Measurements from ENCODE around the gene DOHH. TPM values are rescaled to one million over a fixed set of nuclear protein-coding genes. Genes with fewer than 3 reads are reported as not detected.

The DOHH gene
- total RNA-seq, 2 experiments from 2014 or later = 9.2 to 12.6 TPM

DNA sequence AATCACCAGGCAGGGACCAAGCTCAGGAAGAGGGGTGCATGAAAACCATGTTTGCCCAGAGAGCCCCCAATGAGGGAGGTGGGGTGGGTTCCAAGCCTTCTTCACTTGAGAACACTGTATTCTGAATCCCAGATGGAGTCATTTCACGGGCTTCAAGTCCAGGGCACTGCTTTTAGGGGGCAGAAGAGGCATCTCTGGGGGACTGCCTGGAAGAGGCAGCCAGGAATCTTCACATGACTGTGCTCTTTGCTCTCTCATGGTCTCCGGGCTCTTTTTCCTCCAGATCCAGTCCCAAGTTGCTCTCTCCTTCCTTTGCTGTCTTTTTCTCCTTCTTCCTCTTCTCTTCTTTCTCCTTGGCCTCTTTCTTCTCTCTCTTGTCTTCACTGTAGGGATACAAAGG lies 25.9 kb downstream of the DOHH start:
- CTCF ChIA-PET = interaction anchor here (0.6 kb wide), 1 partner anchor 10 kb away, joined by 3 read pairs; no protein-coding TSS in a partner anchor
- no peaks in the 10 kb centered on the region for H3K36me3 Mint-ChIP-seq (ENCODE audit: low read depth)
- H3K27me3 Mint-ChIP-seq = peaks cover 5% of the 10 kb centered on the region

DNA sequence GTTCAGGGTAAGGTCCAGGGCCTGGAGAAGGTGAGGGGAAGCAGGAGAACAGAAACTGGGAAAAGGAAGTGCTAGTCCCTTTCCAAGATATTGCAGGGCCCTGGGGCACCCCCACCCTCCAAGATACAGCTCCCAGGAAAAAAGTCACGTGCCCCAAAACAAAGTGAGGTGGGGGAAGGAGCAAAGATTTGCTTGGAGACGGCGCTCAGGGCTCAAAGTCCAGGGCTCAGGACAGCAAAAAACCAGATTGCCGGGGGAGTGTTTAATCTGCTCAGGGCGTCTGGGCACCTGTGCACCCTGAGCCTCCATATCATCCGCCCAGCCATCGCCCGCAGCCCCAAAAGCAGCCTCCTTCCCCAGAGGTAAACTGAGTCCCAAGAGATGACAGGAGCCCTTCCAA lies 26.5 kb downstream of the DOHH start:
- Mint-ChIP-seq H3K27me3 (peaks cover 5% of the 10 kb centered on the region), H3K9me3 (no peaks in the 10 kb centered on the region), H3K36me3 (ENCODE audit: low read depth) (no peaks in the 10 kb centered on the region), H3K4me3 (no peak overlapping the region), H3K4me1 (peaks cover 10% of the 10 kb centered on the region), H3K27ac (no peak overlapping the region)
- DNase-seq = no peak
- ChIA-PET POLR2A (no interaction called here), CTCF (interaction anchor here (1.6 kb wide), 1 partner anchor 144 kb away, joined by 4 read pairs; no protein-coding TSS in a partner anchor)

More for the DNA sequence above, 25.9 kb downstream of the DOHH start:
- Mint-ChIP-seq H3K4me1 (peaks cover 13% of the 10 kb centered on the region), H3K9me3 (no peaks in the 10 kb centered on the region), H3K27ac (no peak overlapping the region), H3K4me3 (no peak overlapping the region)
- POLR2A ChIA-PET = no interaction called here
- no peak for DNase-seq

DNA sequence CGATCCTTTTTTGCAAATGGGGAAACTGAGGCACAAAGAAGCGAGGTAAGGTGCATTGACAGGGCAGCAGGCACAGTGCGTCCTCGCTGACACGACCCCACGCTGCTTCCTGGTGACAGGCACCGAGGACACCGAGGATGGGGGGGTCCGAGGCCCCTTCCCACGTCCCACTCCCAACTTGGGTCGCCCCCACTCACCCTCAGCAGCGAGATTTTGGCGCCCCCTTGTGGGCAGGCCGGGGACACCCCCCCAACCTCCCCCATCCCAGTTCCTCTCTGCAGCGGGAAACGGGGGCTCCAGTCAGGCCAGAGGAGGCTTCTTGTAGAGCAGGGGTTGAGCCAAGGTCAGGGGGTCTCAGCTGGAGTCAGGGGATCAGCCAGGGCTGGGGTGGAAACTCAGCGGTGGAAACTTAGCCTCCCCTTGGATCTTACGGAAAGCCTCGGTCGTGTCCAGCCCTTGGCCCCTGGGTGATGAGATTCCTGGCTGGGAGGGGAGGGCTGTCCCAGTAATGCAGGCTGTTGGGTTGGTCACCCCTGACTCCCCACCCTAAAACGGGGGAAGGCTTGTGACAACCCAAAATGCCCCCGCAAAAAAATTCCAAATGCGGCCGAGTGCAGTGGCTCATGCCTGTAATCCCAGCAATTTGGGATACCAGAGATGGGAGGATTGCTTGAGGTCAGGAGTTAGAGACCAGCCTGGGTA lies 28.4 kb downstream of the DOHH start:
- Mint-ChIP-seq H3K27me3 (no peaks in the 10 kb centered on the region), H3K9me3 (peaks cover 2% of the 10 kb centered on the region), H3K4me1 (no peaks in the 10 kb centered on the region), H3K27ac (no peak overlapping the region), H3K4me3 (no peak overlapping the region), H3K36me3 (ENCODE audit: low read depth) (no peaks in the 10 kb centered on the region)
- ChIA-PET POLR2A (interaction anchor here (0.6 kb wide), 1 partner anchor 218 kb away, joined by 3 read pairs; no protein-coding TSS in a partner anchor), CTCF (interaction anchor here (0.5 to 1.6 kb wide), 9 partner anchors 11 to 167 kb away, joined by 3 to 8 read pairs (median 4); partner anchors contain the start of gene SMIM44)
- DNase-seq = peak; percentile 35

DNA sequence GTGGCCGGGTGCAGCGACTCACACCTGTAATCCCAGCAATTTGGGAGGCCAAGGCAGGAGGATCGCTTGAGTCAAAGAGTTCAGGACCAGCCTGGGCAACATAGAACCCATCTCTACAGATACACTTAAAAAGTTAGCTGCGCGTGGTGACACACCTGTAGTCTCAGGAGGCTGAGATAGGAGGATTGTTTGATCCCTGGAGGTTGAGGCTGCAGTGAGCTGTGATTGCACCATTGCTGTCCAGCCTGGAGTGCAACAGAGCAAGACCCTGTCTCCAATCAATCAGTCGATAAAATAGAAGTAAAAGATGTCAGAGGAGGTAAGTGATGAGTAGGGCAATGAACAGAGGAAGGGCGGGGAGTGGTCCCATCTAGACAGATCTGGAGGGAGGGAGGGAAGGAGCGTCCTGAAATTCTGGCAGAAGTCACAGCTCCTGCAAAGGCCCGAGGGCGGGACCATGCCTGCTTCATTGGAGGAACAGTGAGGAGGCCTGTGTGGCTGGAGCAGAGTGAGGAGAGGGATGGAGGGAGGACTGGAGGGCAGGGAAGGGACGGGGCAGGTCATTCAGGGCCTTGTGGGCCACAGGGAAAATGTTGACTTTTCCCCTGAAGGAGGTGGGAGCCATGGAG lies 29.9 kb downstream of the DOHH start:
- H3K27ac Mint-ChIP-seq = no peak overlapping the region
- POLR2A ChIA-PET = no interaction called here
- CTCF ChIA-PET = interaction anchor here (0.6 to 1.7 kb wide), 7 partner anchors 9 to 377 kb away, joined by 3 to 4 read pairs (median 3); partner anchors contain the start of gene SMIM44

DNA sequence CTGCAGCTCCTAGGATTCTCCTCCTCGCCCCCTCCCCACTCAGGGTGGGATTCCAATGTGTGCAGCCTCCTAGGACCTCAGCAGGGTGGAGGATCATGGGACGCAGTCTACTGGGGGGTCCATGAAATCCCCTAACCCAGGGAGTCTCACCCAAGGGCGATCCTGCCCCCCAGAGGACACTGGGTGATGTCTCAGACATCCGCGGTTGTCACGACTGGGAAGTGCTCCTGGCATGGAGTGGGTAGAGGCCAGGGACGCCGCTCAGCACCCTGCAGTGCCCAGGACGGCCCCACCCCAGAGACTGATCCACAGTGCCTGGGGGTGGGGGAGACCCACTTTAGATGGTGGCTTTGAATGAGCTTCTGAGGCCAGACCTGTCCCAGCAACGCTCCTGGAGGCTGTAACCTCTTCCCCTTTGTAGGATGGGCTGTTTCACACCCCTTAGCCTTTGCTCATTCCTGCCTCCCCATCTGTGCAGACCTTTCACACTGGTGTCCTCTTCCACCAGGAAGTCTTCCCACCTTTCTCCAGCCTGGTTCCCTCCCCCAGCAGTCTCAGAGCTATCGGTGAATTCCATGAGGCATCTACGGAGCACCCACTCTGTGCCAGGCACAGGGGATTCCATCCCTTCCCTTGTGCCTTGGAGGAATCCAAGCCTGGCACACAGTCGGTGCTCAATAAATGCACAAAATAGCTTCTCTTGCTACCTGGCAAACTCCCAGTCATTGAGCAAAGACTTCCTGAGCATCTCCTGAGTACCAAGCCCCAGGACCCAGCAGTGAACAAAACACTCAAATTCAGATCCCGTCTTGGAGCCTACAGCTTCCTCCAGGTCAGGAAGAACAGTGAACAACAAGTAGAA lies 30.6 kb downstream of the DOHH start:
- Mint-ChIP-seq H3K9me3 (peaks cover 2% of the 10 kb centered on the region), H3K4me1 (no peaks in the 10 kb centered on the region), H3K27me3 (no peaks in the 10 kb centered on the region), H3K36me3 (ENCODE audit: low read depth) (no peaks in the 10 kb centered on the region), H3K4me3 (no peak overlapping the region), H3K27ac (no peak overlapping the region)
- ChIA-PET POLR2A (interaction anchor here (0.7 kb wide), 1 partner anchor 104 kb away, joined by 9 read pairs; no protein-coding TSS in a partner anchor), CTCF (interaction anchor here (1.1 to 1.7 kb wide), 3 partner anchors 10 to 41 kb away, joined by 3 to 4 read pairs (median 3); partner anchors contain the start of gene SMIM44)
- no peak for DNase-seq

More for the DNA sequence above, 29.9 kb downstream of the DOHH start:
- H3K4me1 Mint-ChIP-seq = no peaks in the 10 kb centered on the region
- H3K36me3 Mint-ChIP-seq (ENCODE audit: low read depth) = no peaks in the 10 kb centered on the region
- DNase-seq = no peak
- H3K4me3 Mint-ChIP-seq = no peak overlapping the region
- H3K9me3 Mint-ChIP-seq = peaks cover 2% of the 10 kb centered on the region
- no peaks in the 10 kb centered on the region for H3K27me3 Mint-ChIP-seq

DNA sequence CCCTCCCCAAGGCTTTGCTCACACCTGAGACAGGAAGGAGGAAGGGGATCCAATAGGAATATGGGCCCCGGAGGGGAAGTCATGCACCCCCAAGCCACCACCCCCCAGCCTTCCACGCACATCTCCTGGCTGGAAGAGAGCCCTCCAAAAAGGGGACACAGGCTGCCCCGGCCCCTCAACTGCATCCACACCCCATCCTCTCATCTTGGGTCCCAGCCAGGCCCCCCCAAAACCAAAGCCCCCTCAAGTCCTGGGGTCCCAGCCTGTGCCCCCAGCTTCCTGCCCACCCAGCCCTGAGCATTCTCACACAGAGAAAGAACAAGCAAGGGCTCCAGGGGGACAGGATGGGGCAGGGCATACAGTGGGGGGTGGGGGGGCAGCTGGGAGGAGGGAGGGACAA lies 32.3 kb downstream of the DOHH start:
- peaks cover 2% of the 10 kb centered on the region for H3K9me3 Mint-ChIP-seq
- ChIA-PET POLR2A (no interaction called here), CTCF (no interaction called here)
- H3K27ac Mint-ChIP-seq = no peak overlapping the region
- H3K4me1 Mint-ChIP-seq = no peaks in the 10 kb centered on the region
- no peaks in the 10 kb centered on the region for H3K27me3 Mint-ChIP-seq
- DNase-seq = no peak
- H3K36me3 Mint-ChIP-seq (ENCODE audit: low read depth) = no peaks in the 10 kb centered on the region
- no peak overlapping the region for H3K4me3 Mint-ChIP-seq

DNA sequence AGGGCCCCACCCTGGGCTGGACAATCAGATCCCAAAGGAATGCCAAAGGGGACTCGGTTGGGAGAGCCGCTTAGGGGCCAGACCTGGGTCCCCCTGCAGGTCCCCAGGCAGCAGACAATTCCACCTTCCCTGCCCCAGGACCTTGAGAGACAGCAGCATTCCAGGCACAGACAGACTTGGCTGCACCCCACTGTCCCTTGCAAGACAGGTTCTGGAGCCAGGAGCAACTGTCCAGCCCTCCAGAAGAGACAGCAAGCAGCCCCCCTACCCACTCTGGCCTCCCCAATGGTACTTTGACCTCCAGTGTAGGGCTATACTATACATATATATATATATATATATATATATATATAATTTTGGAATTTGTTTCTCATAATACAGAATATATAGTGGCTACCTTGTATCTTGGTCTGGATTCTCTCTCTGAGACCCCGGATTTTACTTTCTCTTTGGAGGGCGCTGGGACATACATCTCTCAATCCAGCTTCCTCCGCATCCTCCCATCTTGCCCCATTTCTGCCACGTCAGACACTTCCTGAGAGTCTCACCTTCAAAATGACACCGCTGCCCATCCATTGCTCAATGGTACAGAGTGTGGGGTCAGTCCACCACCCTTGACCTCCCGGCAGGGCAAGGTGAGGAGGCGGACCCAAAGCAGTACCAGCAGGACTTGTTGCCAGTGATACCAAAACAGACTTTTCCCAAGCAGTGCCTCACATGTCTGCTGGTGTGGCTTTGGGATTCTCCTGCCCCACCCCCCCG lies 32.9 kb downstream of the DOHH start:
- H3K9me3 Mint-ChIP-seq = peaks cover 2% of the 10 kb centered on the region
- H3K4me3 Mint-ChIP-seq = no peak overlapping the region
- H3K36me3 Mint-ChIP-seq (ENCODE audit: low read depth) = no peaks in the 10 kb centered on the region
- no peaks in the 10 kb centered on the region for H3K27me3 Mint-ChIP-seq
- ChIA-PET POLR2A (no interaction called here), CTCF (no interaction called here)
- no peak overlapping the region for H3K27ac Mint-ChIP-seq
- no peaks in the 10 kb centered on the region for H3K4me1 Mint-ChIP-seq
- no peak for DNase-seq

DNA sequence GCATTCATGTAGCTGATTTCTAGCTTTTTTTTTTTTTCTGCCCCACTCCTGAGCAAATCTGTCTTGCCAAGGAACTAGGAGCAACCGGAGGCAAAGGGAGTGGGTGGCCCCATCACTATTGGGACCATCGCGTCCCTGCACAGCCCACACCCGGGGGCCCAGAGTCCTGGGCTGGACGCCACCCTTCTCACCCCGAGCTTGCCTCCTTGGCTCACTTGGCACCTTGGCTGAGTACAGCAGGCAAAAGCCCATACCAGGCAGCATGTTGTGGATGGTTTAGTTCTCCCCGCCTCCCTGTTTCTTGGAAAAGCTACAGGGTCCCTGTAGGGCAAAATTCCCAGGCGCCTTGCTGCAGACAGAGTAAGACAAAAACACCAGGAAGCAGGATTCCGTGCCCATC lies 33.8 kb downstream of the DOHH start:
- no peaks in the 10 kb centered on the region for H3K27me3 Mint-ChIP-seq

DNA sequence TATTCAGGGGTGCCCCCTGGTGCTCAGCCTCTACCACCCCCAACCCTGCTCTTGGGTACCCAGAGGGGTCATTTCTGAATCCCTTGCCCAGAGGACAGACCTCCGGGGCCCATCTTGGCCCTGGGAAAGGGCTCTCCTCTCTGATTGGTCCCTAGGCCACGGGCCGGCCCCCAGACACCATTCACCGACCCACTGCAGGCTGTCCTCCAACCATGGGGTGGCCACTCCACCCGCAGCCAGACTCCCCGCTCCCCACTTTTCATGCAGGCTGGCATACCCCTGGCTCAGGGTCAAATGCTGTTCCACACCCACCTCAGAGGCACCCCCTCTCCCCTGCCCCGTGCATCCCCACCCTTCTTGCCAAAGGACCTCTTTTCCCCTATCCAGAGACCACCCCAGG lies 34.9 kb downstream of the DOHH start:
- H3K4me3 Mint-ChIP-seq = no peak overlapping the region
- ChIA-PET POLR2A (no interaction called here), CTCF (no interaction called here)
- no peak for DNase-seq
- no peaks in the 10 kb centered on the region for H3K36me3 Mint-ChIP-seq (ENCODE audit: low read depth)
- H3K27ac Mint-ChIP-seq = no peak overlapping the region
- H3K9me3 Mint-ChIP-seq = peaks cover 2% of the 10 kb centered on the region
- no peaks in the 10 kb centered on the region for H3K27me3 Mint-ChIP-seq
- H3K4me1 Mint-ChIP-seq = no peaks in the 10 kb centered on the region

More for the DNA sequence above, 33.8 kb downstream of the DOHH start:
- H3K27ac Mint-ChIP-seq = no peak overlapping the region
- no peak overlapping the region for H3K4me3 Mint-ChIP-seq
- ChIA-PET POLR2A (no interaction called here), CTCF (no interaction called here)
- no peaks in the 10 kb centered on the region for H3K4me1 Mint-ChIP-seq
- no peak for DNase-seq
- H3K36me3 Mint-ChIP-seq (ENCODE audit: low read depth) = no peaks in the 10 kb centered on the region
- H3K9me3 Mint-ChIP-seq = peaks cover 2% of the 10 kb centered on the region

DNA sequence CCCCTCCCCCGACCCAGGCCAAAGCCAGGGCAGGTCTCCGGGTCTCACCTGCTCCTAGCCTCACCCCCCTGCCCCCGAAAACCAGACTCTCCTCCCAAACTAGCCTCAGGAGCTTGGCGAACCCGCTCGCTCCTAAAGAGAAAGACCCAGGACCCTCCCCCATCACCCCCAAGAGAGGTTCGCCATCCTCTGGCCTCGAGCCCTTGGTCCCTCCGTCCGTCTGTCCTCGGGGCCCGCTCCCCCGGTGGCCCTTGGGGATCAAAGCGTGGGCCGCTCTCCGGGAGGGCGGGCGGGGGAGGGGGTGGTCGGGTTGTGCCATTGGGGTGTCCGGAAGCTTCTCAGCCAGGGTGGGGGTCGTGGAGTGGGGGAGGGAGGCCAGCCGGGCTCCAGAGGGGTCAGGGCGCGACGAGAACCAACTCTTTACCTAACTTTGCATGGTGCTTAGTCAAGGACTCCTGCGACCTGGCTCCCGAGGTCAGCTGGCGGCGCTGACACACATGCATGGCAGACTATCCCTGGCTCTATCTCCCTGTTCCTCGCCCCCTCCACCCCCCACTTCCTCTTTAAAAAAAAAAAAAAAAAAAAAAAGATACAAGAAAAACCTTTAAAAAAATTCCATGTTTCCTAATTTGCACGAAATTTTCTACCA lies 35.8 kb downstream of the DOHH start:
- H3K4me3 Mint-ChIP-seq = no peak overlapping the region
- CTCF ChIA-PET = interaction anchor here (0.7 kb wide), 3 partner anchors 20 to 126 kb away, joined by 3 read pairs; no protein-coding TSS in a partner anchor
- H3K9me3 Mint-ChIP-seq = peaks cover 2% of the 10 kb centered on the region
- H3K36me3 Mint-ChIP-seq (ENCODE audit: low read depth) = no peaks in the 10 kb centered on the region
- H3K27ac Mint-ChIP-seq = no peak overlapping the region
- POLR2A ChIA-PET = no interaction called here
- no peak for DNase-seq
- H3K27me3 Mint-ChIP-seq = no peaks in the 10 kb centered on the region
- no peaks in the 10 kb centered on the region for H3K4me1 Mint-ChIP-seq

DNA sequence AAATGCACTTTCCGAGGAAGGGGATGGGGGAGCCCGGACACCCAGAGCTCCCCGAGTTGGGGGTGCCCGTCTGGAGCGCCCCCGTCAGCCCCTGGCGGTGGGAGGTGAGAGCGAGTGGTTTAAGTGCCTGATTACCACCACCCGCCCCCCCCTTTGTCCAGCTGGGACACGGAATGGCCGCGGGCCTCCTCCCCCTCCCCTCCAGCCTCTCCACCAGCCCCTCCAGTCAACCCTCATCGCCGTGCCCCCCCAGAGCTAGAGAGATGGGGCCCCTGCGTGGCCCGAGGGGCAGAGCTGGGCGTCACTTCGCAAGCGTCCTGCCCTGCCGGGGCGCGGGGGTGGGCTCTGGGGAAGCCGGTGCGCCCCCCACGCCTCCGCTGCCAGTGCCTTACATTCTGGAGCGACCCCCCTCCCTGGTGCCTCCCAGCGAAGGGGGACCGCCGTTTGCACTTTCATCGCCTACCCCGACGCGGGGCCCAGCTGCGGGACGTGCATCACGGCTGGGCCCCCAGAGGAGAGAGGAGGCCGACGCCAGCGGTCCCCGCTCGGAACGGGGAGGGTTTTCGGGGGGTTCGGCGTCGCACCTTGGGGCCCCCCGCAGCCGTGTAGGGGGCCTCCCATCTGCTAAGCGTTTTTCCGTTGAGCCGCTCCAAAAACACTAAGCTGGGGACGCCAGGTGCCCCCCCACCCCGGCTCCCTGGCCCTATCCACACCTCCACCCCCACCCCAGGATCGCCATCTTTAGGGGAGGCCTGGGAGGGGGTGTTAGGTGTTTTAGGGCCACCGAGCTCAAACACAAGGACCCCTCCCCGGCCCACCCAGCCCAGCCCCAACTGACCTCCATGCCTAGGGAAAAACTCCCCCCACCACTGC lies 36.5 kb downstream of the DOHH start:
- CTCF ChIA-PET = interaction anchor here (0.5 to 0.7 kb wide), 2 partner anchors 123 to 126 kb away, joined by 3 read pairs; no protein-coding TSS in a partner anchor
- Mint-ChIP-seq H3K4me3 (no peak overlapping the region), H3K4me1 (peaks cover 4% of the 10 kb centered on the region), H3K27me3 (no peaks in the 10 kb centered on the region), H3K36me3 (ENCODE audit: low read depth) (no peaks in the 10 kb centered on the region), H3K27ac (no peak overlapping the region), H3K9me3 (peaks cover 2% of the 10 kb centered on the region)
- DNase-seq = no peak
- POLR2A ChIA-PET = no interaction called here

Data from activated CD4-positive, alpha-beta T cell treated with anti-CD3 and anti-CD28 coated beads, Interleukin-2, amount 10 ng/mL, durations not matched to agents 7 days and 5 days (primary cell).